Measurements from ENCODE around the gene SCRN2.

The SCRN2 gene

GRCh38 chr17:47872019-47872650 lies 31.1 kb upstream of the SCRN2 start:
- DNase-seq (ENCODE audit: low spot score) = no peak

GRCh38 chr17:47871048-47871447 lies 30.0 kb upstream of the SCRN2 start:
- no peak for DNase-seq (ENCODE audit: low spot score)

- no peak for DNase-seq (ENCODE audit: low spot score)
These were observed 29.0 kb upstream of the SCRN2 start for GRCh38 chr17:47870056-47870455.

GRCh38 chr17:47869114-47869513 lies 28.0 kb upstream of the SCRN2 start:
- DNase-seq (ENCODE audit: low spot score) = no peak

- no peak for DNase-seq (ENCODE audit: low spot score)
These were observed 26.9 kb upstream of the SCRN2 start for GRCh38 chr17:47867813-47868533.

- no peak for DNase-seq (ENCODE audit: low spot score)
These were observed 25.9 kb upstream of the SCRN2 start for GRCh38 chr17:47866941-47867340.

- DNase-seq (ENCODE audit: low spot score) = no peak
These were observed 23.7 kb upstream of the SCRN2 start for GRCh38 chr17:47864791-47865216.

- peak; percentile 89 for DNase-seq (ENCODE audit: low spot score)
These were observed 21.8 kb upstream of the SCRN2 start for GRCh38 chr17:47862621-47863440.

GRCh38 chr17:47860386-47860785 lies 19.3 kb upstream of the SCRN2 start:
- DNase-seq (ENCODE audit: low spot score) = no peak

- DNase-seq (ENCODE audit: low spot score) = no peak
These were observed 16.7 kb upstream of the SCRN2 start for GRCh38 chr17:47857551-47858455.

GRCh38 chr17:47856830-47857229 lies 15.8 kb upstream of the SCRN2 start:
- DNase-seq (ENCODE audit: low spot score) = no peak

- DNase-seq (ENCODE audit: low spot score) = no peak
These were observed 14.7 kb upstream of the SCRN2 start for GRCh38 chr17:47855737-47856136.

GRCh38 chr17:47853616-47854015 lies 12.5 kb upstream of the SCRN2 start:
- no peak for DNase-seq (ENCODE audit: low spot score)

- no peak for DNase-seq (ENCODE audit: low spot score)
These were observed 11.3 kb upstream of the SCRN2 start for GRCh38 chr17:47852113-47852949.

- no peak for DNase-seq (ENCODE audit: low spot score)
These were observed 10.7 kb upstream of the SCRN2 start for GRCh38 chr17:47851764-47852112.

- peak; percentile 87 for DNase-seq (ENCODE audit: low spot score)
These were observed 9.9 kb upstream of the SCRN2 start, which contains the start of gene SP6 for GRCh38 chr17:47850692-47851573. SP6 (minus strand) TSS chr17:47851163; CDS start chr17:47848429, 2,734 bp downstream.

- no peak for DNase-seq (ENCODE audit: low spot score)
These were observed 9.3 kb upstream of the SCRN2 start for GRCh38 chr17:47850373-47850691.

- no peak for DNase-seq (ENCODE audit: low spot score)
These were observed 7.1 kb upstream of the SCRN2 start for GRCh38 chr17:47848198-47848513.

GRCh38 chr17:47847341-47848197 lies 6.5 kb upstream of the SCRN2 start:
- DNase-seq (ENCODE audit: low spot score) = no peak

Measured in AG08396 (cell line).